Right ventricle myocardium superior (tissue), 1 donor: Measurements from ENCODE around the gene MIEF1. TPM values are rescaled to one million over a fixed set of nuclear protein-coding genes. Genes with fewer than 3 reads are reported as not detected.
"Not testable (repeated sequence)": the region's sequence is repeated elsewhere in the genome, so short reads cannot be mapped to it uniquely, and the experiment has no call there.

ENCODE experiments used
- ATAC-seq: fragments of 200-7000 bp; cut with Tn5 transposase; one replicate; pipeline ENCODE4 v1.9.1; 2020; ENCODE audit warnings: mild to moderate bottlenecking; ENCODE audit not compliant: poor library complexity
- DNase-seq: peaks from one replicate; pipeline ENCODE4 v3.0.0-alpha.2; 2020
- intact Hi-C: fragments of 100-400 bp; cut with DNase I; formaldehyde crosslinking; loops from one replicate; pipeline ENCODE4 v1.11.2; 2022
- total RNA-seq: library from RNA; stranded (reverse); fragmentation: NEBNext Ultra II Directional; extraction: Animal tissue kit (Norgen Biotek cat#: 25700); gene quantifications from one replicate; pipeline ENCODE4 v1.2.1, GENCODE V29; 2021
- donor health status: DM: no; HTN: yes; CAD: no; lungs with severe emphysema.

The MIEF1 gene
- total RNA-seq, 1 donor from 2014 or later = 16.7 TPM

- ATAC-seq = no peak
- DNase-seq = no peak
- intact Hi-C loops = no loop called here
Measured at GRCh38 chr22:39504071-39504470, 2.0 kb downstream of the MIEF1 start.

DNA sequence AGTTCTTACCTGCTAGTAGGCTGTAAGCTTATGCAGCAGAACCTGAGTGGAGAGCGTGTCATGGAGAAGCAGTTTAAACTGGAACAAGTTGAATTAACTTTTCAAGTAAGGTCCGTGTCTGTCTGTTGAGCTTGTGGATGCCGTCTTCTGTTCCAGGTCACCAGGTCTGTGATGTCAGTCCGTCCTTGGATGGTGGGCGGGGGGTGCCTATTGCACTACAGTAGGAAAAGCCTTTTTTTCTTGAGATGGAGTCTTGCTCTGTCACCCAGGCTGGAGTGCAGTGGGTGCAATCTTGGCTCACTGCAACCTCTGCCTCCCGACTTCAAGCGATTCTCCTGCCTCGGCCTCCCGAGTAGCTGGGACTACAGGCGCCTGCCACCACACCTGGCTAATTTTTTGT, 4.9 kb downstream of the MIEF1 start:
- intact Hi-C loops, DNase-seq, ATAC-seq: not testable (repeated sequence)

- ATAC-seq = no peak
- no peak for DNase-seq
- intact Hi-C loops = no loop called here
Measured at GRCh38 chr22:39508393-39508792, 6.3 kb downstream of the MIEF1 start.

- DNase-seq = no peak
- intact Hi-C loops = no loop called here
- ATAC-seq = no peak
Measured at GRCh38 chr22:39510529-39511149, 8.5 kb downstream of the MIEF1 start.

DNA sequence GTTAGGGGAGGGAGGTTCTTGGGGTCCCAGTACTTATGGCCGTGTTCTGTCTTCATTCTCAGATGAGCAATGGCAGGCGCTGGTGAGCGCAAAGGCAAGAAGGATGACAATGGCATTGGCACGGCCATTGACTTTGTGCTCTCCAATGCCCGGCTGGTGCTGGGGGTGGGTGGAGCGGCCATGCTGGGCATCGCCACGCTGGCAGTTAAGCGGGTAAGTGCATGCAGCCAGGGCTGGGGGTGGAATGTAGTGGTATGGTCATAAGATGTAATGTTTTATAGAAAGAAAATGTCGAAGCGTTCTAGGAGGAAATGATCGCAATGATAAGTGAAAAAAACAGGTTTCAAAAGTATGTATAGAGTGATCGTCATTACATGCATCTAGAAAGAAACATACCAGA, 9.1 kb downstream of the MIEF1 start:
- no peak for ATAC-seq
- DNase-seq = peak; percentile 31
- intact Hi-C loops = no loop called here

DNA sequence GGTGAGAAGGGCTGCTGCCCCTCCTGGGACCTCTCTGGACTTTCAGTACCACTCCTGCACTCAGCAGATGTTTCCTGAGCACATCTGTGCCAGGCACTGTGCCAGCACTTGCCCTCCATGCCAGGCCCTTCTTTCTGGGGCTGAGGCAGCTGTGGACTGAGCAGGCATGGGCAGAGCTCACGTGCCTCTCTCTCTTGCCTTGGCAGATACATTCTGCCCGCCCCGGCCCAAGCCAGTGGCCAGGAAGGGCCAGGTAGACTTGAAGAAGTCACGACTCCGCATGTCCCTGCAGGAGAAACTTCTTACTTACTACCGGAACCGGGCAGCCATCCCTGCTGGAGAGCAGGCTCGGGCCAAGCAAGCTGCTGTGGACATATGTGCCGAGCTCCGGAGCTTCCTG, 9.9 kb downstream of the MIEF1 start:
- ATAC-seq (no peak), DNase-seq (peak; percentile 39)
- intact Hi-C loops = no loop called here

DNA sequence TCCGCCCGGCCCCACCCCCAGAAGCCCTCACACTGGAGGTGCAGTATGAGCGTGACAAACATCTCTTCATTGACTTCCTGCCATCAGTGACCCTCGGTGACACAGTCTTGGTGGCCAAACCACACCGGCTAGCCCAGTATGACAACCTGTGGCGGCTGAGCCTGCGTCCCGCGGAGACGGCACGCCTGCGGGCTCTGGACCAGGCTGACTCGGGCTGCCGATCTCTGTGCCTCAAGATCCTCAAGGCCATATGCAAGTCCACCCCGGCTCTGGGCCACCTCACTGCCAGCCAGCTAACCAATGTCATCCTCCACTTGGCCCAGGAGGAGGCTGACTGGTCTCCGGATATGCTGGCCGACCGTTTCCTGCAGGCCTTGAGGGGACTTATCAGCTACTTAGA, 11.7 kb downstream of the MIEF1 start:
- DNase-seq (peak; percentile 37), ATAC-seq (peak; percentile 18)
- intact Hi-C loops = no loop called here

DNA sequence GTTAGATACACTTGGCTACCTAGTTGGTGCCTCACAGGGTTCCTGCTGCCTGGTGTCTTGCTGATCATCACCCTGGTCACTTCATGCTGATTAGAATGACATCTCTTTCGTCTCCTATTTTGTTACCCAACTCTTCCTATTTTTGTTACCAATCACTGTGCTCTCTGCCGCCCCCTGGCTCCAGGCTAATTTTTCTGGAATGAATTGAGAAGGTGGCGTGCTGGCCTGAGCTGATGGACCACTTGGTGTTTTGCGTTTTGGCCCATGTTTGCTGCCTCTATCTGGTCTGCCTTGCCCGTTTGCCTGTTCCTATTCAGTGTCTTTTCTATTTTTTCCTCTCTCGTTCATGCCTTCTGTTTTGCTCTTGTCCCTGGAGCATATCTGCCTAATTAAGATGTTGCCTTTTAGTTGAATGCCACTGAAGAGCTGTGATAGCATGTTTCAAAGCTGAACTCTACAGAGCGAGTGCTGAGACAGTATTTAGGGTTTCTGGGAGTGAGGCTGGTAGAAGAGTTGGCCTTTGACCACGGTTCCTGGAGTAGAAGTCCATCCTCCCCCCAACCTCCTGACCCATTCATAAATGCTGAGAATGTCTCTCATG, 12.4 kb downstream of the MIEF1 start:
- intact Hi-C loops = no loop called here
- ATAC-seq (peak; percentile 35), DNase-seq (peak; percentile 76)

DNA sequence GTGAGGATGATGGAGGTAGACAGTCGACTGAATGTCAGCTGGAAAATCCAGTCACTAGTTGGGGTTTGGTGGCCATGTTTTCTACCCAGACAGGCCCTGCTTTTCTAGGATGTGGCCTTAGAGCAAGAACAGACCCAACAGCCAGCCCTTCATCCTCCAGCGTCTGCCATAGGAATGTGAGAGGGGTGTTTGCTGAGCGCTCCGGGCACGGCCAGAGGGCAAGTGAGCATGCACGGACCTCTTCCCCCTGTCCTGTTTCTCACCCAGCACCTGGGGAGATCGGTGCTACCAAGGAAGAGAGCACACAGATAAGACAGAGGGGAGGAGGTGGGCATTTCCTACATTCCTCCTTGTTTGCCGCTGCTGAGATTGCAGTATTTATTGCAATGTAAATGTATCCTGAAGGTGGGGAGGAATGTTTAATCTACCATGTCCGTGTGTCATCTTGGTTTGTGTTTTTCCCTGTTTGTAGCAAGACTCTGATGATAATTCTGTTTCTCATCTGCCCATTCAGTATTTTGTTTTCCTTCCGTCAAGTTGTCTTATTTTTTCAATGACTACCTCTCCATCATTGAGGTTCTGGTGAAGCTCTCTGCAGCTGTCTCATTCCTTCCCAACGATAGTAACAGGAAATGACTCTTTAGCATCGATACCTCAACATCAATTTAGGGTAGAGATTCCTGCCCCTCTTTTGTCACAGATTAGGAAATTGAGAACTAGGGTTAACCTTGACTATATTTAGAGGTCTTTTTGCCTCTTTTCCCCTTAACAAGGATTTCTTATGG, 13.4 kb downstream of the MIEF1 start:
- ATAC-seq = no peak
- intact Hi-C loops = no loop called here

GRCh38 chr22:39517470-39517869, 15.4 kb downstream of the MIEF1 start:
- intact Hi-C loops = no loop called here
- ATAC-seq (no peak), DNase-seq (no peak)

More for the DNA sequence above, 13.4 kb downstream of the MIEF1 start:
- DNase-seq = no peak

- intact Hi-C loops = no loop called here
- ATAC-seq (no peak), DNase-seq (peak; percentile 26)
Measured at GRCh38 chr22:39518144-39518786, 16.2 kb downstream of the MIEF1 start.

DNA sequence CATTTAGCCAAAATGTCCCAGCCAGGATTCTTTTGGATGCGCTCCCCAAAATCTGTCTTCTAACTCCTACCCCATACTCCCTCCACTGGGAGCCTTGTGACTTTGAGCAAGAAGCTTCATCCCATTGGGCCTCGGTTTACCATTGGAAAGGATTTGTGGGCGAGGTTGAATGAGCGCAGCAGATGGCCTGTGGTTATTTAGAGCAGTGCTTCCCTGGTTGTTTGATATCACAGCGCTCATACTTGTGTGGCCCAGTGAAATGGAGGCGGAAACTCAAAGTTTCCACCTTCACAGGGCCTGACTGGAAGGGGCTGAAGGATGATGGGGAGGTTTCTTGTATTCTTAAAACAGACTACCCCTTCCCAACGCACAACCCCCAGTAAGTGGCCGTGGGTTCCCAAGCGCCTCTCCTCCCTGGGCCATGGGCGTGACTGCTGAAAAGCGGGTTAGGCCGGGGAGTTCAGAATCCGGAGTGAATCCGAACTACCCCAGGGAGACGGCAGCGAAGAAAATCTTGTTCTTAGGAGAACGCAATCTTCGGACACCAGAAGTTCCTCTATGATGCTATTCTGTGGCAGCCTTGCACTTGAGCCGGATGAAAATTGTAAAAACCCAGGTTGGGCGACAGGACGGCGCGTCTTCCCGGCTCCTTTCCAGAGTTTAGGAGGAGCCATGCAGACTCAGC, 17.0 kb downstream of the MIEF1 start:
- ATAC-seq = no peak

GRCh38 chr22:39519681-39520225, 17.7 kb downstream of the MIEF1 start:
- intact Hi-C loops = loop anchor here (10.0 kb wide), 2 partner anchors 175 to 345 kb away; partner anchors contain the start of gene SYNGR1
- DNase-seq = peak; percentile 98
- peak; percentile 92 for ATAC-seq

More for the DNA sequence above, 17.0 kb downstream of the MIEF1 start:
- no peak for DNase-seq
- intact Hi-C loops = no loop called here

DNA sequence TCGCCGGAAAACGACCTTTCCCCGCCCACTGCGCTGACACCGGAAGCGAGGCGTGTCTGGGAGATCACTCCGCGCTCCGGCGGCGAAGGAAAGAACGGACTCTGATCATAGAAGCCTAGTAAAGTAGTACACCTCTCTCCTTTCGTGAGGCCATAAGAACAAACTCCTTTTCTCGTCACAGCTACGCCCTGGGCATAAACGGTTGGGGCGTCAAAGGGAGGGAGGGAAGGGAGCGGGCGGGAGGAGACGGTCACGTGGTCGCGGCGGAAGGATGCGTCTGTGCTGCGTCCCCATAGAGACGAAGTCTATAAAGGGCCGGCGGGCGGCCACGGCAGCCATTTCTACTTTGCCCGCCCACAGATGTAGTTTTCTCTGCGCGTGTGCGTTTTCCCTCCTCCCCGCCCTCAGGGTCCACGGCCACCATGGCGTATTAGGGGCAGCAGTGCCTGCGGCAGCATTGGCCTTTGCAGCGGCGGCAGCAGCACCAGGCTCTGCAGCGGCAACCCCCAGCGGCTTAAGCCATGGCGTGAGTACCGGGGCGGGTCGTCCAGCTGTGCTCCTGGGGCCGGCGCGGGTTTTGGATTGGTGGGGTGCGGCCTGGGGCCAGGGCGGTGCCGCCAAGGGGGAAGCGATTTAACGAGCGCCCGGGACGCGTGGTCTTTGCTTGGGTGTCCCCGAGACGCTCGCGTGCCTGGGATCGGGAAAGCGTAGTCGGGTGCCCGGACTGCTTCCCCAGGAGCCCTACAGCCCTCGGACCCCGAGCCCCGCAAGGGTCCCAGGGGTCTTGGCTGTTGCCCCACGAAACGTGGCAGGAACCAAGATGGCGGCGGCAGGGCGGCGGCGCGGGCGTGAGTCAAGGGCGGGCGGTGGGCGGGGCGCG, 18.4 kb downstream of the MIEF1 start, which contains the start of gene ATF4:
TSS of gene ATF4 (plus strand) at position 337 of the 880 bp plus-strand sequence. CDS start 884 bp downstream, outside the sequence.
- intact Hi-C loops = loop anchor here (10.0 kb wide), 2 partner anchors 176 to 346 kb away; partner anchors contain the start of gene SYNGR1
- DNase-seq = peak; percentile 96
- peak; percentile 66 for ATAC-seq

DNA sequence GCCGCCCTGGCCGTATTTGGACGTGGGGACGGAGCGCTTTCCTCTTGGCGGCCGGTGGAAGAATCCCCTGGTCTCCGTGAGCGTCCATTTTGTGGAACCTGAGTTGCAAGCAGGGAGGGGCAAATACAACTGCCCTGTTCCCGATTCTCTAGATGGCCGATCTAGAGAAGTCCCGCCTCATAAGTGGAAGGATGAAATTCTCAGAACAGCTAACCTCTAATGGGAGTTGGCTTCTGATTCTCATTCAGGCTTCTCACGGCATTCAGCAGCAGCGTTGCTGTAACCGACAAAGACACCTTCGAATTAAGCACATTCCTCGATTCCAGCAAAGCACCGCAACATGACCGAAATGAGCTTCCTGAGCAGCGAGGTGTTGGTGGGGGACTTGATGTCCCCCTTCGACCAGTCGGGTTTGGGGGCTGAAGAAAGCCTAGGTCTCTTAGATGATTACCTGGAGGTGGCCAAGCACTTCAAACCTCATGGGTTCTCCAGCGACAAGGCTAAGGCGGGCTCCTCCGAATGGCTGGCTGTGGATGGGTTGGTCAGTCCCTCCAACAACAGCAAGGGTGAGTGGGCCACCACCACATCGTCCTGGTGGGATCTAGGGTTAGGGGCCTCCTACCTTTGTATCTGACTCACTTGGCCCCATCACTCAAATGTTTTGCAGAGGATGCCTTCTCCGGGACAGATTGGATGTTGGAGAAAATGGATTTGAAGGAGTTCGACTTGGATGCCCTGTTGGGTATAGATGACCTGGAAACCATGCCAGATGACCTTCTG, 19.2 kb downstream of the MIEF1 start:
- intact Hi-C loops = loop anchor here (10.0 kb wide), 2 partner anchors 176 to 346 kb away; partner anchors contain the start of gene SYNGR1
- ATAC-seq = not testable (repeated sequence)

GRCh38 chr22:39522091-39522490, 20.0 kb downstream of the MIEF1 start:
- not testable (repeated sequence) for ATAC-seq

More for the DNA sequence above, 19.2 kb downstream of the MIEF1 start:
- DNase-seq = not testable (repeated sequence)

More at GRCh38 chr22:39522091-39522490, 20.0 kb downstream of the MIEF1 start:
- DNase-seq = not testable (repeated sequence)
- intact Hi-C loops = loop anchor here (10.0 kb wide), 2 partner anchors 177 to 347 kb away; partner anchors contain the start of gene SYNGR1
